SK-N-SH (cell line): ENCODE measurements around the gene AHNAK. TPM values are rescaled to one million over a fixed set of nuclear protein-coding genes. Genes with fewer than 3 reads are reported as not detected.

Source experiments
- CTCF ChIA-PET: fragments of 300-600, 350-600 bp; formaldehyde crosslinking; extraction: SDS; loops from one replicate; lab custom pipeline; 2021; lab: Yijun Ruan, JAX
- POLR2A ChIA-PET: fragments of 350-600 bp; sonication (Branson Sonifier 250); formaldehyde crosslinking; extraction: SDS; loops from one replicate; lab custom pipeline; 2020; ENCODE audit warnings: antibody characterized with exemption, inconsistent platforms; lab: Yijun Ruan, JAX
- DNase-seq: peaks from one replicate; pipeline ENCODE4 v3.0.0; 2012
- H2AFZ ChIP-seq: fragments of 200-600 bp; sonication (generic); 2 replicates; pipeline ENCODE4 v1.8.1; 2016; ENCODE audit warnings: antibody characterized with exemption, mild to moderate bottlenecking, low read depth
- H3F3A ChIP-seq: fragments of 200-600 bp; sonication (generic); replicated peaks from 2 replicates; pipeline ENCODE3; 2016; ENCODE audit warnings: antibody characterized with exemption, mild to moderate bottlenecking; ENCODE audit not compliant: insufficient read depth
- H3K27ac ChIP-seq, 2 experiments: fragments of 200-500 bp in 1 of 2; fragments of 200-600 bp in 1 of 2; sonication (Bioruptor generic) in 1 of 2; sonication (generic), shearing (Covaris generic) in 1 of 2; 2 replicates each; pipeline versions ENCODE4 v1.5.1 to v1.6.1; 2014 to 2016; ENCODE audit warnings: low read depth in 2 of 2, inconsistent platforms in 1 of 2, low read length in 1 of 2, mild to moderate bottlenecking in 1 of 2, mixed read lengths in 1 of 2
- H3K27me3 ChIP-seq: fragments of 200-600 bp; sonication (generic), shearing (Covaris generic); 2 replicates; pipeline ENCODE4 v1.6.1; 2016; ENCODE audit warnings: mixed run types; ENCODE audit not compliant: insufficient read depth
- H3K36me3 ChIP-seq, 2 experiments: fragments of 200-500 bp in 1 of 2; fragments of 200-600 bp in 1 of 2; sonication (Bioruptor generic) in 1 of 2; sonication (generic) in 1 of 2; replicated peaks in 1 of 2; 2 replicates each; pipeline versions ENCODE3 to v1.5.1; 2014 to 2016; ENCODE audit warnings: low read length in 1 of 2, mild to moderate bottlenecking in 1 of 2; ENCODE audit not compliant: insufficient read depth in 2 of 2, control insufficient read depth in 1 of 2
- H3K4me1 ChIP-seq, 2 experiments: fragments of 200-500 bp in 1 of 2; fragments of 200-600 bp in 1 of 2; sonication (Bioruptor generic) in 1 of 2; sonication (generic), shearing (Covaris generic) in 1 of 2; 2 replicates each; pipeline versions ENCODE4 v1.5.1 to v1.6.1; 2014 to 2016; ENCODE audit warnings: low read depth in 1 of 2, low read length in 1 of 2, mixed run types in 1 of 2; ENCODE audit not compliant: insufficient read depth in 2 of 2, control insufficient read depth in 1 of 2
- H3K4me2 ChIP-seq: fragments of 200-600 bp; sonication (generic), shearing (Covaris generic); 2 replicates; pipeline ENCODE4 v1.6.1; 2017; ENCODE audit warnings: mixed run types
- H3K4me3 ChIP-seq, 2 experiments: fragments of 200-500 bp in 1 of 2; fragments of 200-600 bp in 1 of 2; sonication (Bioruptor generic) in 1 of 2; sonication (generic), shearing (Covaris generic) in 1 of 2; 2 replicates each; pipeline versions ENCODE4 v1.5.1 to v1.8.1; 2014 to 2016; ENCODE audit warnings: low read depth in 2 of 2, inconsistent platforms in 1 of 2, low read length in 1 of 2, mild to moderate bottlenecking in 1 of 2, mixed read lengths in 1 of 2, moderate library complexity in 1 of 2
- H3K79me2 ChIP-seq: fragments of 200-600 bp; sonication (generic); 2 replicates; pipeline ENCODE4 v1.8.1; 2017; ENCODE audit warnings: mild to moderate bottlenecking; ENCODE audit not compliant: insufficient read depth
- H3K9ac ChIP-seq: fragments of 200-600 bp; sonication (generic); 2 replicates; pipeline ENCODE4 v1.6.1; 2017; ENCODE audit warnings: mixed run types
- H3K9me2 ChIP-seq: fragments of 200-600 bp; sonication (generic); 2 replicates; pipeline ENCODE4 v1.6.1; 2017; ENCODE audit warnings: mixed run types
- H3K9me3 ChIP-seq: fragments of 200-600 bp; sonication (generic); 2 replicates; pipeline ENCODE4 v1.6.1; 2017; ENCODE audit warnings: mixed run types, mild to moderate bottlenecking, moderate library complexity
- H4K20me1 ChIP-seq: fragments of 200-600 bp; sonication (generic); 2 replicates; pipeline ENCODE4 v1.6.1; 2017; ENCODE audit warnings: mild to moderate bottlenecking, mixed run types; ENCODE audit not compliant: insufficient read depth
- CTCF ChIP-seq: fragments of 200-600 bp; sonication (generic); IDR thresholded peaks from 2 replicates; pipeline ENCODE4 v1.6.1; 2017; ENCODE audit warnings: antibody characterized with exemption, mild to moderate bottlenecking, moderate library complexity
- EP300 ChIP-seq, 2 experiments: IDR thresholded peaks; 2 replicates each; pipeline versions ENCODE4 v1.4.0 to v1.6.1; 2012; ENCODE audit warnings: borderline replicate concordance in 1 of 2, low read depth in 1 of 2, low read length in 1 of 2
- FOXJ3 ChIP-seq: sonication (generic); formaldehyde crosslinking; IDR thresholded peaks from 2 replicates; pipeline ENCODE4 v1.5.1; 2020; ENCODE audit warnings: mild to moderate bottlenecking, missing genetic modification reagents
- FOXM1 ChIP-seq: IDR thresholded peaks from 2 replicates; pipeline ENCODE4 v1.4.0; 2012; ENCODE audit warnings: low read depth, mild to moderate bottlenecking
- GATA2 ChIP-seq: sonication (generic); formaldehyde crosslinking; IDR thresholded peaks from 2 replicates; pipeline ENCODE4 v1.5.0; 2020; ENCODE audit warnings: mild to moderate bottlenecking, missing genetic modification reagents
- JUND ChIP-seq: IDR thresholded peaks from 2 replicates; pipeline ENCODE4 v1.4.0; 2012
- MAX ChIP-seq: IDR thresholded peaks from 2 replicates; pipeline ENCODE4 v1.4.0; 2012; ENCODE audit warnings: low read depth
- MEF2A ChIP-seq: IDR thresholded peaks from 2 replicates; pipeline ENCODE4 v1.4.0; 2012; ENCODE audit warnings: low read depth, borderline replicate concordance
- NFIC ChIP-seq: IDR thresholded peaks from 2 replicates; pipeline ENCODE4 v1.4.0; 2012; ENCODE audit warnings: borderline replicate concordance
- NRF1 ChIP-seq: IDR thresholded peaks from 2 replicates; pipeline ENCODE4 v1.6.1; 2012; ENCODE audit warnings: low read depth, mild to moderate bottlenecking, low read length
- RCOR1 ChIP-seq: fragments of 150-350 bp; IDR thresholded peaks from 2 replicates; pipeline ENCODE4 v1.6.1; 2017; ENCODE audit warnings: antibody characterized with exemption, low read length
- SIN3A ChIP-seq: IDR thresholded peaks from 2 replicates; pipeline ENCODE4 v1.6.1; 2012; ENCODE audit warnings: low read depth, mild to moderate bottlenecking, low read length, moderate library complexity, borderline replicate concordance
- SMC3 ChIP-seq: IDR thresholded peaks from 2 replicates; pipeline ENCODE4 v1.6.1; 2012; ENCODE audit warnings: low read depth, low read length, improper control_type of control experiment
- TAF1 ChIP-seq: IDR thresholded peaks from 2 replicates; pipeline ENCODE4 v1.6.1; 2012; ENCODE audit warnings: low read depth, mild to moderate bottlenecking, low read length, moderate library complexity, borderline replicate concordance
- TCF12 ChIP-seq: IDR thresholded peaks from 2 replicates; pipeline ENCODE4 v1.4.0; 2012
- USF1 ChIP-seq: IDR thresholded peaks from 2 replicates; pipeline ENCODE4 v1.4.0; 2012; ENCODE audit warnings: low read depth, borderline replicate concordance
- USF2 ChIP-seq: fragments of 150-350 bp; IDR thresholded peaks from 2 replicates; pipeline ENCODE4 v1.6.1; 2017; ENCODE audit warnings: antibody characterized with exemption, low read length, low read depth, borderline replicate concordance
- WGBS: methylation state at CpG from one replicate; pipeline ENCODE4 v1.1.6; 2017; ENCODE audit warnings: low lambda C conversion rate; 5-methylcytosine and 5-hydroxymethylcytosine counted together
- polyA plus RNA-seq, 3 experiments: library from polyadenylated mRNA; depleted of rRNA; stranded (reverse); fragments of >200 nt; gene quantifications; 2 replicates each; pipeline ENCODE4 v1.2.3, GENCODE V29; 2012

The AHNAK gene
- polyA plus RNA-seq, 1 of the 3 experiments (the other 2 are of a cell fraction) = 57.8 TPM

GRCh38 chr11:62542111-62542745 is 4.4 kb downstream of the AHNAK start:
- Histone ChIP-seq H2AFZ (no peak overlapping the region), H3K4me1 (peaks cover 47 to 65% of the 10 kb centered on the region in 2 experiments), H3K4me2 (peak overlapping the region; percentile 98), H3K36me3 (peaks cover 2 to 11% of the 10 kb centered on the region in 2 experiments), H3F3A (peaks cover 24% of the 10 kb centered on the region), H3K9ac (peak overlapping the region; percentile 99), H3K9me3 (no peaks in the 10 kb centered on the region), H3K27me3 (no peaks in the 10 kb centered on the region), H3K9me2 (no peaks in the 10 kb centered on the region), H4K20me1 (peaks cover 82% of the 10 kb centered on the region), H3K79me2 (peaks cover 99% of the 10 kb centered on the region), H3K27ac (peak overlapping the region in 1 of 2 experiments; percentile 82; a peak in 1 of 4 replicates), H3K4me3 (peak overlapping the region; percentile 75 to 98)
- DNase-seq = no peak
- TF ChIP-seq TAF1 (no peak), JUND (no peak), SIN3A (no peak), TCF12 (no peak), MAX (no peak), MEF2A (no peak), USF2 (no peak), FOXM1 (no peak), SMC3 (no peak), EP300 (IDR thresholded peaks at IDR 0.05; ENCODE audit: borderline replicate concordance in 1 of 2, low read depth in 1 of 2, low read length in 1 of 2) (no peak)
- POLR2A ChIA-PET = interaction anchor here (0.8 to 1.6 kb wide), 6 partner anchors 14 to 147 kb away, joined by 3 to 11 read pairs (median 4); partner anchors contain the start of genes C11orf98, CSKMT, EEF1G and TUT1
- CTCF ChIA-PET = interaction anchor here (0.6 to 10.9 kb wide), 52 partner anchors 8 to 306 kb away, joined by 3 to 195 read pairs (median 7); partner anchors contain the start of gene TUT1
- WGBS = 81% methylated on average over 6 of the region's 6 CpGs

GRCh38 chr11:62540804-62541701 is 5.6 kb downstream of the AHNAK start:
- Histone ChIP-seq H3K36me3 (peaks cover 2 to 16% of the 10 kb centered on the region in 2 experiments), H3K9me3 (no peaks in the 10 kb centered on the region), H3K4me2 (peak overlapping the region; percentile 98), H3F3A (peaks cover 24% of the 10 kb centered on the region), H3K27ac (peak overlapping the region; percentile 7 to 61; a peak in 3 of 4 replicates), H3K4me1 (peaks cover 47 to 58% of the 10 kb centered on the region in 2 experiments), H3K9ac (peak overlapping the region; percentile 34; the same call in 1 of the 2 replicates), H3K27me3 (no peaks in the 10 kb centered on the region), H4K20me1 (peaks cover 94% of the 10 kb centered on the region), H3K9me2 (no peaks in the 10 kb centered on the region), H3K79me2 (peaks cover 99% of the 10 kb centered on the region), H2AFZ (no peak overlapping the region), H3K4me3 (peak overlapping the region in 1 of 2 experiments; percentile 98; a peak in 2 of 4 replicates)
- POLR2A ChIA-PET = interaction anchor here (1.1 kb wide), 1 partner anchor 124 kb away, joined by 3 read pairs; the partner anchor contains the start of genes C11orf98 and CSKMT
- DNase-seq = no peak
- CTCF ChIA-PET = interaction anchor here (0.6 to 10.9 kb wide), 8 partner anchors 20 to 226 kb away, joined by 3 to 195 read pairs (median 10); no protein-coding TSS in a partner anchor
- WGBS = 55% methylated on average over 12 of the region's 16 CpGs
- no peak for TF ChIP-seq MAX
- TF ChIP-seq USF2 = no peak
- TF ChIP-seq CTCF = no peak
- TF ChIP-seq USF1 = no peak
- no peak for TF ChIP-seq FOXJ3 (CRISPR knock-in tag)
- no peak for TF ChIP-seq RCOR1
- TF ChIP-seq NFIC = no peak
- no peak for TF ChIP-seq TCF12
- TF ChIP-seq TAF1 = no peak
- no peak for TF ChIP-seq NRF1
- no peak for TF ChIP-seq GATA2 (CRISPR knock-in tag)
